Spleen (tissue), 11 donors: ENCODE results near the gene CSNK2B. TPM values are rescaled to one million over a fixed set of nuclear protein-coding genes. Genes with fewer than 3 reads are reported as not detected.
A peak's percentile ranks its signal among the peaks of the same experiment; 100 is the strongest.

Experiments
- DNase-seq: peaks from one replicate; pipeline ENCODE4 v3.0.0-alpha.2; 2020
- H3K27ac ChIP-seq, 8 donors: fragments of 200-600 bp; sonication (generic) in 7 of 8; 1 replicate in 4 of 8; 2 replicates in 4 of 8; pipeline versions ENCODE4 v1.5.0 to v1.8.0; 2016 to 2021; ENCODE audit warnings: inconsistent platforms in 4 of 8, mild to moderate bottlenecking in 4 of 8, moderate library complexity in 1 of 8
- H3K27me3 ChIP-seq, 7 donors: fragments of 200-600 bp; sonication (generic) in 6 of 7; replicated peaks in 1 of 7; 1 replicate in 4 of 7; 2 replicates in 3 of 7; pipeline versions ENCODE4 v1.5.0 to v1.8.0; 2016 to 2021; ENCODE audit warnings: inconsistent platforms in 3 of 7, mild to moderate bottlenecking in 1 of 7
- H3K36me3 ChIP-seq, 6 donors: fragments of 200-600 bp; sonication (generic) in 5 of 6; 1 replicate in 4 of 6; 2 replicates in 2 of 6; pipeline versions ENCODE4 v1.5.0 to v1.8.0; 2016 to 2021; ENCODE audit warnings: inconsistent platforms in 2 of 6
- H3K4me1 ChIP-seq, 6 donors: fragments of 200-600 bp; sonication (generic) in 5 of 6; 1 replicate in 3 of 6; 2 replicates in 3 of 6; pipeline versions ENCODE4 v1.5.0 to v1.8.0; 2016 to 2021; ENCODE audit warnings: inconsistent platforms in 3 of 6
- H3K4me3 ChIP-seq, 8 donors: fragments of 200-600 bp; sonication (generic) in 7 of 8; 1 replicate in 4 of 8; 2 replicates in 4 of 8; pipeline versions ENCODE4 v1.5.0 to v1.8.0; 2016 to 2021; ENCODE audit warnings: inconsistent platforms in 4 of 8, mild to moderate bottlenecking in 4 of 8, moderate library complexity in 2 of 8
- H3K9me3 ChIP-seq, 8 donors: fragments of 200-600 bp; sonication (generic) in 7 of 8; 1 replicate in 4 of 8; 2 replicates in 4 of 8; pipeline versions ENCODE4 v1.5.0 to v1.8.0; 2016 to 2021; ENCODE audit warnings: inconsistent platforms in 4 of 8
- CTCF ChIP-seq, 11 experiments: fragments of 200-600 bp in 7 of 11; fragments of 450-650 bp in 4 of 11; sonication (generic) in 4 of 11; IDR thresholded peaks in 8 of 11; conservative IDR thresholded peaks in 3 of 11; 1 replicate in 7 of 11; 2 replicates in 4 of 11; pipeline versions ENCODE4 v1.4.0 to v1.8.0; 2016 to 2021; ENCODE audit warnings: antibody characterized with exemption in 11 of 11, inconsistent platforms in 4 of 11, mild to moderate bottlenecking in 1 of 11
- POLR2A ChIP-seq, 3 donors: fragments of 450-650 bp; IDR thresholded peaks; one replicate each; pipeline ENCODE4 v1.5.1; 2017; ENCODE audit warnings: antibody characterized with exemption in 3 of 3, mild to moderate bottlenecking in 1 of 3
- POLR2AphosphoS5 ChIP-seq, 3 donors: sonication (generic); formaldehyde crosslinking; IDR thresholded peaks; one replicate each; pipeline ENCODE4 v1.5.1; 2017; ENCODE audit warnings: antibody characterized with exemption in 3 of 3
- WGBS, 5 donors: extraction: QIAGEN DNeasy Blood & Tissue Kit in 3 of 5; methylation state at CpG; one replicate each; pipeline versions ENCODE4 v1.1.5 to v1.1.7; 2013 to 2018; 5-methylcytosine and 5-hydroxymethylcytosine counted together
- intact Hi-C: fragments of 100-400 bp; cut with DNase I; formaldehyde crosslinking; loops from one replicate; pipeline ENCODE4 v1.15.0; 2023; ENCODE audit warnings: low total_unique reads
- polyA plus RNA-seq, 3 donors: library from polyadenylated mRNA; stranded (reverse); fragments of 200-250 nt; gene quantifications; one replicate each; pipeline ENCODE4 v1.2.1, GENCODE V29; 2013
- total RNA-seq, 7 donors: library from RNA; depleted of rRNA in 3 of 7; stranded (reverse); fragments of >200 nt in 3 of 7; fragmentation: NEBNext Ultra II Directional in 4 of 7; extraction: Animal tissue kit (Norgen Biotek cat#: 25700) in 4 of 7; gene quantifications; one replicate each; pipeline versions ENCODE4 v1.1.0 to v1.2.1, GENCODE V29; 2016 to 2021
- donor health status: healthy with polysubstance abuse.
- donor health status: DM: no; HTN: no; CAD: no; lungs with moderate emphysema.
- donor health status: DM: no; HTN: no; CAD: no.
- donor health status: Bipolar disorder and iron deficiency.
- donor health status: healthy.
- donor health status: DM: no; HTN: no; CAD: no.
- donor health status: DM: yes; HTN: yes; CAD: no.

The CSNK2B gene
- total and polyA plus RNA-seq, 10 donors = 122 to 294 (median 145) TPM

DNA sequence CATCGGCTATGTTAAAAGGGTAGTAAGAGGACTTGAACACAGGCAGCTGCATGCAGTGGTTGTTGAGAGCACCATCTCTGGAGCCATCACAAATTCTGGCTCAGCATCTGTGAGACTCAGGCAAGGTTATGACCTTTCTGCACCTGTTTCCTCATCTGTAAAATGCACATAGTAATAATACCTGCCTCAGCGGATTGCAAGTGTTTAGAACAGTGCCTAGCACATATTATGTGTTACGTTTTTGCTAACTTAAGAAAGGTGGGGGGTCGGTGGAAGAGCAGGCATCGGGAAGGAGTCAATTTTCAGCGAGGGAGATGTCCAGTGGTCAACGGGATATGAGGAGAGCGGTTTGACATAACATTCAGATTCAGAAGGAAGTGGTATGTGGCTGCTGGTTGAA lies 12.1 kb downstream of the CSNK2B start:
- no peak overlapping the region for H3K27ac ChIP-seq
- peaks cover 0 to 26% (median 8%) of the 10 kb centered on the region in 6 donors for H3K36me3 ChIP-seq
- TF ChIP-seq POLR2A (IDR thresholded peaks at IDR 0.05) (no peak), CTCF (IDR thresholded peaks at IDR 0.05 in 8 of 11, conservative IDR thresholded peaks at IDR 0.05 in 3 of 11) (no peak), POLR2AphosphoS5 (IDR thresholded peaks at IDR 0.05) (no peak)
- intact Hi-C loops = no loop called here
- H3K27me3 ChIP-seq = no peaks in the 10 kb centered on the region
- DNase-seq = no peak
- 66 to 77% (median 74%) methylated on average over 8 of the region's 8 CpGs for WGBS, 5 donors
- H3K9me3 ChIP-seq = no peaks in the 10 kb centered on the region
- peaks cover 7 to 41% (median 25%) of the 10 kb centered on the region in 6 donors for H3K4me1 ChIP-seq
- H3K4me3 ChIP-seq = no peak overlapping the region

DNA sequence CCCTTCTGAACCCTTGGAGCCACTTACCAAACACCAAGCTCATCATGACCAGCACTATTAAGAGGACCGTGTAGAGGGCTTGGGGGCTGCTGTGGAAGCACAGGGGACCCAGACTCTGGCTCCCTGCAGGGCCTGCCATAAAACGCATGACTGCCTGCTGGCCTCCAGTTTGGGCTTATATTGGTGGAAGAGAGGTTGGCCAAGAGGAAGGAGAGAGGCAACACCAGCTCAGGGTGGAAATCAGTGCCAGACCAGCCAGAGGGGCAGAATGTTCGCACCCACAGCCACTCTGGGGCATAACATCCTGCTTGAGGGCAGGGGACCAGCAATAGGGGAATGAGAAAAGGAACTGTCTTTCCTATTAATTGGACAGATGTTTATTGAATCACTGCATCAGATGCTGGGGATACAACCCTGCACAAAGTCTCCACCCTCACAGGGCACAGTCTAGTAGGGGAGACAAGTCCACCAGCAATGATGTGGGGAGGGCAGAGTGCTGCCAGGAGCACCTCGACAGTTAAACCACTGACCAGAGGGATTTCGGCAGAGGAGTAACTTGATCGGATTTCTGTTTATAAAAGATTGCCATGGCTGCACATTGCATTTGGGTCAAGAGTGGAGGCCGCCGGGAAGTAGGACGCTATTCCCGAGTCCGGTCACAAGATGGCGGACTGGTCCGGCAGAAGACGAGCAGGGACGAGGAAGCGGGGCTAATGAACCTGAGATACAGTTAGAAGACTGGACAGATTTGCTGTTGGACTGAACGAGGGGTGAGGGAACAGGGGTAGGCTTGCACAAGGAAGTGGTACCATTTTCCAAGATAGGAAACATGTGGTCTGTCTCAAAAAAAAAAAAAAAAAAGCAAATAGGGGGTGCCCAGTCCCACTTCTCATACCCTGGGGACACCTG lies 14.6 kb downstream of the CSNK2B start, which contains the start of gene LY6G5C:
TSS of gene LY6G5C (minus strand) at position 842 of the 909 bp plus-strand sequence. CDS start at position 148, 694 bp downstream.
- DNase-seq = peak; percentile 93

DNA sequence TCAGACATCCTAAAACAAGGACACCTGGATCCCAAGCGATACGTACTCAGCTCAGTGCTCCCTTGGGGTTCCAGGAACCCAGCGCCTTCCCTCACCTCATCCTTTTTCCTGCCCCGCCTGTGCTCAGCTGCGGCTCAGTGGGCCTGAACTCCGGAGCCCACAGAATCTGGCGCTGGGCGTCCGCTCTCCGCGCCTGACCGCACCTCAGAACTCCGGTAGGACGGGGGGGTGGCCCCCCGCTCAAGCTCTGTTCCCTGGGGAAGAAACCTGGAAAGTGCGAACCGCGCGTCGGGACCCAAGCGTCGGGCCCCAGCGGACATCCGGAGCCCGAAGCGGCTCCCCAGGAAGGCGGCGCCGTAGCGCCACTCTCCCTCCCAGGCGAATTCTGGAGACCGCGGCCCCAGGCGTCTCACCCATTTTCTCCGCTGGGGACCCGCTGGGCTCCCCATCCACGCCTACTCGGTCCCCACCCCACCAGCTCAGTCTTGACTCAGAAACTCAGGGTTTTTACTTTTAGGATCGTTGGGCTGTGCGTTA lies 15.3 kb downstream of the CSNK2B start:
- Histone ChIP-seq H3K36me3 (peaks cover 0 to 25% (median 12%) of the 10 kb centered on the region in 6 donors), H3K9me3 (no peaks in the 10 kb centered on the region), H3K27ac (peak overlapping the region in 7 of 8 donors; percentile 56 to 80 (median 69)), H3K4me1 (peaks cover 7 to 47% (median 29%) of the 10 kb centered on the region in 6 donors), H3K27me3 (no peaks in the 10 kb centered on the region), H3K4me3 (peak overlapping the region; percentile 40 to 70 (median 48))
- 0 to 2% (median 1%) methylated on average over 19 to 40 of the region's 40 CpGs for WGBS, 5 donors
- TF ChIP-seq POLR2A (IDR thresholded peaks at IDR 0.05) (no peak), POLR2AphosphoS5 (IDR thresholded peaks at IDR 0.05) (peak in 2 of 3 donors; percentile 69 to 74), CTCF (IDR thresholded peaks at IDR 0.05 in 8 of 11, conservative IDR thresholded peaks at IDR 0.05 in 3 of 11) (peak in 1 of 11 experiments; percentile 7)
- DNase-seq = peak; percentile 85
- intact Hi-C loops = no loop called here

More for the DNA sequence above, 14.6 kb downstream of the CSNK2B start, which contains the start of gene LY6G5C:
- Histone ChIP-seq H3K36me3 (peaks cover 0 to 19% (median 6%) of the 10 kb centered on the region in 6 donors), H3K27me3 (no peaks in the 10 kb centered on the region), H3K4me3 (peak within 1 kb of the TSS; percentile 40 to 70 (median 48)), H3K27ac (peak within 1 kb of the TSS in 7 of 8 donors; percentile 56 to 80 (median 69)), H3K9me3 (no peaks in the 10 kb centered on the region), H3K4me1 (peaks cover 7 to 50% (median 29%) of the 10 kb centered on the region in 6 donors)
- intact Hi-C loops = no loop called here
- TF ChIP-seq POLR2AphosphoS5 (IDR thresholded peaks at IDR 0.05) (peak in 2 of 3 donors; percentile 64 to 78), POLR2A (IDR thresholded peaks at IDR 0.05) (no peak), CTCF (IDR thresholded peaks at IDR 0.05 in 8 of 11, conservative IDR thresholded peaks at IDR 0.05 in 3 of 11) (peak; percentile 59 to 89 (median 73))
- 12 to 15% (median 14%) methylated on average over 17 of the region's 17 CpGs for WGBS, 5 donors
